ENCODE data around the gene APOE.
A peak's percentile ranks its signal among the peaks of the same experiment; 100 is the strongest.
"Not testable (repeated sequence)": the region's sequence is repeated elsewhere in the genome, so short reads cannot be mapped to it uniquely, and the experiment has no call there.

APOE gene

DNA sequence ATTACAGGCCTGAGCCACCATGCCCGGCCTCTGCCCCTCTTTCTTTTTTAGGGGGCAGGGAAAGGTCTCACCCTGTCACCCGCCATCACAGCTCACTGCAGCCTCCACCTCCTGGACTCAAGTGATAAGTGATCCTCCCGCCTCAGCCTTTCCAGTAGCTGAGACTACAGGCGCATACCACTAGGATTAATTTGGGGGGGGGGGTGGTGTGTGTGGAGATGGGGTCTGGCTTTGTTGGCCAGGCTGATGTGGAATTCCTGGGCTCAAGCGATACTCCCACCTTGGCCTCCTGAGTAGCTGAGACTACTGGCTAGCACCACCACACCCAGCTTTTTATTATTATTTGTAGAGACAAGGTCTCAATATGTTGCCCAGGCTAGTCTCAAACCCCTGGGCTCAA is 4.2 kb downstream of the APOE start:
- H3K79me2 ChIP-seq (ENCODE audit: low read length), result no peaks in the 10 kb centered on the region
- no peak for TF ChIP-seq EZH2phosphoT487 (IDR thresholded peaks at IDR 0.05; ENCODE audit: low read depth)
- TF ChIP-seq, protein P1, sequence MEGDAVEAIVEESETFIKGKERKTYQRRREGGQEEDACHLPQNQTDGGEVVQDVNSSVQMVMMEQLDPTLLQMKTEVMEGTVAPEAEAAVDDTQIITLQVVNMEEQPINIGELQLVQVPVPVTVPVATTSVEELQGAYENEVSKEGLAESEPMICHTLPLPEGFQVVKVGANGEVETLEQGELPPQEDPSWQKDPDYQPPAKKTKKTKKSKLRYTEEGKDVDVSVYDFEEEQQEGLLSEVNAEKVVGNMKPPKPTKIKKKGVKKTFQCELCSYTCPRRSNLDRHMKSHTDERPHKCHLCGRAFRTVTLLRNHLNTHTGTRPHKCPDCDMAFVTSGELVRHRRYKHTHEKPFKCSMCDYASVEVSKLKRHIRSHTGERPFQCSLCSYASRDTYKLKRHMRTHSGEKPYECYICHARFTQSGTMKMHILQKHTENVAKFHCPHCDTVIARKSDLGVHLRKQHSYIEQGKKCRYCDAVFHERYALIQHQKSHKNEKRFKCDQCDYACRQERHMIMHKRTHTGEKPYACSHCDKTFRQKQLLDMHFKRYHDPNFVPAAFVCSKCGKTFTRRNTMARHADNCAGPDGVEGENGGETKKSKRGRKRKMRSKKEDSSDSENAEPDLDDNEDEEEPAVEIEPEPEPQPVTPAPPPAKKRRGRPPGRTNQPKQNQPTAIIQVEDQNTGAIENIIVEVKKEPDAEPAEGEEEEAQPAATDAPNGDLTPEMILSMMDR (IDR thresholded peaks at IDR 0.05; ENCODE audit: low read depth, low read length), result no peak
- peaks cover 18% of the 10 kb centered on the region for H3K4me1 ChIP-seq (ENCODE audit: low read length)
- no peaks in the 10 kb centered on the region for H3K36me3 ChIP-seq (replicated peaks; ENCODE audit: low read depth, low read length)
- H3K4me3 ChIP-seq (ENCODE audit: low read length), result no peak overlapping the region
- H3K9me3 ChIP-seq (ENCODE audit: insufficient read depth, low read length), result no peaks in the 10 kb centered on the region
- peaks cover 2% of the 10 kb centered on the region; the same call in 1 of the 2 replicates for H3K27me3 ChIP-seq (ENCODE audit: low read depth, low read length)
- H3K9ac ChIP-seq (ENCODE audit: low read length), result no peak overlapping the region
- no peak overlapping the region for H3K4me2 ChIP-seq (ENCODE audit: low read length)
- no peak overlapping the region for H3K27ac ChIP-seq (ENCODE audit: low read length)
- H2AFZ ChIP-seq (ENCODE audit: low read depth, low read length), result no peak overlapping the region
- no peaks in the 10 kb centered on the region for H4K20me1 ChIP-seq (ENCODE audit: insufficient read depth, low read length)

GRCh38 chr19:44911896-44912295 is 6.3 kb downstream of the APOE start:
- not testable (repeated sequence) for H3K36me3 ChIP-seq (replicated peaks; ENCODE audit: low read depth, low read length); H3K79me2 ChIP-seq (ENCODE audit: low read length); H3K4me2 ChIP-seq (ENCODE audit: low read length); H3K27ac ChIP-seq (ENCODE audit: low read length); H3K4me3 ChIP-seq (ENCODE audit: low read length); H3K27me3 ChIP-seq (ENCODE audit: low read depth, low read length); H3K9me3 ChIP-seq (ENCODE audit: insufficient read depth, low read length); H2AFZ ChIP-seq (ENCODE audit: low read depth, low read length); H3K9ac ChIP-seq (ENCODE audit: low read length); H4K20me1 ChIP-seq (ENCODE audit: insufficient read depth, low read length)
- H3K4me1 ChIP-seq (ENCODE audit: low read length), result peaks cover 21% of the 10 kb centered on the region

GRCh38 chr19:44912854-44913253 is 7.3 kb downstream of the APOE start:
- Histone ChIP-seq H3K79me2 (ENCODE audit: low read length) (no peaks in the 10 kb centered on the region), H3K36me3 (replicated peaks; ENCODE audit: low read depth, low read length) (no peaks in the 10 kb centered on the region), H3K4me3 (ENCODE audit: low read length) (no peak overlapping the region), H3K4me1 (ENCODE audit: low read length) (peaks cover 21% of the 10 kb centered on the region), H2AFZ (ENCODE audit: low read depth, low read length) (no peak overlapping the region), H3K9me3 (ENCODE audit: insufficient read depth, low read length) (no peaks in the 10 kb centered on the region), H3K27ac (ENCODE audit: low read length) (no peak overlapping the region), H3K27me3 (ENCODE audit: low read depth, low read length) (peaks cover 2% of the 10 kb centered on the region; the same call in 1 of the 2 replicates), H3K4me2 (ENCODE audit: low read length) (no peak overlapping the region), H3K9ac (ENCODE audit: low read length) (no peak overlapping the region), H4K20me1 (ENCODE audit: insufficient read depth, low read length) (no peaks in the 10 kb centered on the region)
- TF ChIP-seq EZH2phosphoT487 (IDR thresholded peaks at IDR 0.05; ENCODE audit: low read depth), result no peak
- TF ChIP-seq, protein P1 (IDR thresholded peaks at IDR 0.05; ENCODE audit: low read depth, low read length), result no peak

DNA sequence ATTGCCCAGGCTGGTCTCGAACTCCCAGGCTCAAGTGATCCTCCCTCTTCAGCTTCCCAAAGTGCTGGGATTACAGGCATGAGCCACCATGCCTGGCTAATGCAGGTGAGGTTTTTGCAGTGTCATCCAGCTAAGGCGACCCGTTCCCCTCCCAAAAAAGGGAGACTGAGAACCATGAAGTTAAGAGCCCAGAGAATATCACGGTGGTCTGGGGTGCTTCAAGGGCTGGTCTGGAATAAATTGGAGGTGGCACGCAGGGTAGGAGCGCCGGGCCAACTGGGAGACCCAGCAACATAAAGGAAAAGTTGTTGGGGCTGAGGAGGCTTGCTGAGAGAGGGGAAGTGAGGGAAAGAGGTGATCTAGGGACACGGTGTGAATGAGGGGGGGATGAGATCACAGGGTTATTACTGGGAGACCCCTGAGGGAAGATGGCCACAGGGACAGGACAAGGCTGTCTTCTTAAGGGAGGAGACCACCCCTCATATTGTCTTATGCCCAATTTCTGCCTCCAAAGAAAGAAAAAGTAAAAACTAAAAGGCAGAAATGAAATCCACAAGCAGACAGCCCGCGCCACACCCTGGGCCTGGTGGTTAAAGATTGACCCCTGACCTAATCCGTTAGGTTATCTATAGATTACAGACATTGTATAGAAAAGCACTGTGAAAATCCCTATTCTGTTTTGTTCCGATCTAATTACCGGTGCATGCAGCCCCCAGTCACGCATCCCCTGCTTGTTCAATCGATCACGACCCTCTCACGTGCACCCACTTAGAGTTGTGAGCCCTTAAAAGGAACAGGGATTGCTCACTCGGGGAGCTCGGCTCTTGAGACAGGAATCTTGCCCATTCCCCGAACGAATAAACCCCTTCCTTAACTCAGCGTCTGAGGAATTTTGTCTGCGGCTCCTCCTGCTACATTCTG is 8.2 kb downstream of the APOE start:
- H3K27me3 ChIP-seq (ENCODE audit: low read depth, low read length); H3K27ac ChIP-seq (ENCODE audit: low read length); H3K79me2 ChIP-seq (ENCODE audit: low read length); H3K36me3 ChIP-seq (replicated peaks; ENCODE audit: low read depth, low read length); H2AFZ ChIP-seq (ENCODE audit: low read depth, low read length); H3K9me3 ChIP-seq (ENCODE audit: insufficient read depth, low read length); H4K20me1 ChIP-seq (ENCODE audit: insufficient read depth, low read length): not testable (repeated sequence)
- H3K4me2 ChIP-seq (ENCODE audit: low read length), result peak overlapping the region; percentile 85
- peak overlapping the region; percentile 74 for H3K4me3 ChIP-seq (ENCODE audit: low read length)
- peaks cover 21% of the 10 kb centered on the region for H3K4me1 ChIP-seq (ENCODE audit: low read length)
- peak overlapping the region; percentile 81 for H3K9ac ChIP-seq (ENCODE audit: low read length)

- H4K20me1 ChIP-seq (ENCODE audit: insufficient read depth, low read length); H3K9me3 ChIP-seq (ENCODE audit: insufficient read depth, low read length); H3K79me2 ChIP-seq (ENCODE audit: low read length); H3K27me3 ChIP-seq (ENCODE audit: low read depth, low read length); H3K36me3 ChIP-seq (replicated peaks; ENCODE audit: low read depth, low read length): not testable (repeated sequence)
- H3K4me3 ChIP-seq (ENCODE audit: low read length), result peak within 1 kb of the TSS; percentile 74
- peaks cover 21% of the 10 kb centered on the region for H3K4me1 ChIP-seq (ENCODE audit: low read length)
- peak within 1 kb of the TSS; percentile 48 for H3K27ac ChIP-seq (ENCODE audit: low read length)
- H2AFZ ChIP-seq (ENCODE audit: low read depth, low read length), result peak within 1 kb of the TSS; percentile 89
- peak within 1 kb of the TSS; percentile 81 for H3K9ac ChIP-seq (ENCODE audit: low read length)
- peak within 1 kb of the TSS; percentile 85 for H3K4me2 ChIP-seq (ENCODE audit: low read length)
These were observed 9.0 kb downstream of the APOE start, which contains the start of gene APOC1 for GRCh38 chr19:44914433-44915206. Gene APOC1, plus strand, starts transcription at chr19:44914608. Its CDS starts 284 bp downstream, at chr19:44914892.
